ENCODE data around the gene DOCK2.

DNA sequence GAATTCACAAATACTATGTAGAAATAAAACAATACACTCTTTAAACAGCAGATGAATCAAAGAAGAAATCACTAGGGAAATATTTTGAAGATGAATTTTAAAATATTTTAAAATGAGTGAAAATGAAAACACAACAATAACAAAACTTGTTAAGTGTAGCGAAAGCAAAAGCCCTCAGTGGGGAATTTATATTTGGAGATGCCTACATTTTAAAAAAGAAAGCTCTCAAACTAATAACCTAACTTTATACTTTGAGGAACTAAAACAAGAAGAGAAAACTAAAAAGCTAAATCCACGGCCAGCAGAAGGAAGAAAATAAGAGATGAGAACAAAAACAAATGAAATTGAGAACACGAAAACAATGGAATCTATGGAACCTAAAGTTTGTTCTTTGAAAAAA lies 30.8 kb upstream of the DOCK2 start:
- TF ChIP-seq POLR2A (IDR thresholded peaks at IDR 0.05), result no peak
- TF ChIP-seq, protein P1, sequence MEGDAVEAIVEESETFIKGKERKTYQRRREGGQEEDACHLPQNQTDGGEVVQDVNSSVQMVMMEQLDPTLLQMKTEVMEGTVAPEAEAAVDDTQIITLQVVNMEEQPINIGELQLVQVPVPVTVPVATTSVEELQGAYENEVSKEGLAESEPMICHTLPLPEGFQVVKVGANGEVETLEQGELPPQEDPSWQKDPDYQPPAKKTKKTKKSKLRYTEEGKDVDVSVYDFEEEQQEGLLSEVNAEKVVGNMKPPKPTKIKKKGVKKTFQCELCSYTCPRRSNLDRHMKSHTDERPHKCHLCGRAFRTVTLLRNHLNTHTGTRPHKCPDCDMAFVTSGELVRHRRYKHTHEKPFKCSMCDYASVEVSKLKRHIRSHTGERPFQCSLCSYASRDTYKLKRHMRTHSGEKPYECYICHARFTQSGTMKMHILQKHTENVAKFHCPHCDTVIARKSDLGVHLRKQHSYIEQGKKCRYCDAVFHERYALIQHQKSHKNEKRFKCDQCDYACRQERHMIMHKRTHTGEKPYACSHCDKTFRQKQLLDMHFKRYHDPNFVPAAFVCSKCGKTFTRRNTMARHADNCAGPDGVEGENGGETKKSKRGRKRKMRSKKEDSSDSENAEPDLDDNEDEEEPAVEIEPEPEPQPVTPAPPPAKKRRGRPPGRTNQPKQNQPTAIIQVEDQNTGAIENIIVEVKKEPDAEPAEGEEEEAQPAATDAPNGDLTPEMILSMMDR (IDR thresholded peaks at IDR 0.05), result no peak

Data from uterus (tissue), 2 donors.